ENCODE data around the gene DMRTC2. TPM values are rescaled to one million over a fixed set of nuclear protein-coding genes. Genes with fewer than 3 reads are reported as not detected.

The DMRTC2 gene
- total RNA-seq, 1 experiment from 2014 or later: not detected

DNA sequence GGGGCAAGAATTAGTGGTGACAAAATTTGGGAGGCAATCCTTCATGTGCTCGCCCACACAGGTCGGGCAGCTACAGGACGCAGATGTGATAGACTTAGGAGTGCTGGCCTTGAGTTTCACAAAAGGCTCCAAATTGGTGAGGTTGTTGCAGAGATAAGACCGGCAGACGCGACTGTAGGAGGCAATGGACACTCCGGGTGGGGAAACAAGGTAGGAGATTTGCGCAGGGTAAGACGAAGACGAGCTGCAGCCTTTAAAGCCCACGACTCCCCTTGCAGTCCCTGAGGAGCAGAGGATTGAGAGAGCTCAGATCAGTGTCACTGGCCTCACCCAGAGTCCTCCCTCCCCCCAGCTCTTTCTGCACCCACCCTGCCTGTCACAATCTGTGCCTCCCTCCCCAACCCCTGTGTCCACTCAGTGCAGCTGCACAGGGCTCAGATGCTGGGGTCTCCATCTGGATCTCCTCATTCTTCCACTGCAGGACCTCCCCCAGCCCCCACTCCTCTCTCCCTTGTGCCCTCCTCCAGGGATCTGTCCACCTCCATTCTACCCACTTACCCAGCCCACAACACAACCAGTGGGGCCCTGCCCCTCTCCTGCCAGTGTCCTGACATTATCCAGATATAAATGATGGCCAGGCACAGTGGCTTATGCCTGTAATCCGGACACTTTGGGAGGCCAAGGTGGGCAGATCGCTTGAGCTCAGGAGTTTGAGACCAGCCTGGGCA, 6.7 kb upstream of the DMRTC2 start:
- H3K9me3 ChIP-seq: no peaks in the 10 kb centered on the region; the same call in 1 of the 2 replicates
- peaks cover 67% of the 10 kb centered on the region for H3K27me3 ChIP-seq
- DNase-seq: no peak
- H3K36me3 ChIP-seq: no peaks in the 10 kb centered on the region
- no peak overlapping the region for H3K4me3 ChIP-seq

GRCh38 chr19:41839211-41839610, 5.6 kb upstream of the DMRTC2 start:
- Histone ChIP-seq H3K9me3 (no peaks in the 10 kb centered on the region; the same call in 1 of the 2 replicates), H3K4me3 (no peak overlapping the region), H3K36me3 (no peaks in the 10 kb centered on the region), H3K27me3 (peaks cover 66% of the 10 kb centered on the region)
- no peak for DNase-seq

- Histone ChIP-seq H3K36me3 (no peaks in the 10 kb centered on the region), H3K9me3 (no peaks in the 10 kb centered on the region; the same call in 1 of the 2 replicates), H3K27me3 (peaks cover 35% of the 10 kb centered on the region), H3K4me3 (no peak overlapping the region)
- DNase-seq: no peak
These were observed 1.5 kb upstream of the DMRTC2 start for GRCh38 chr19:41843371-41843770.

- H3K36me3 ChIP-seq: no peaks in the 10 kb centered on the region
- H3K27me3 ChIP-seq: peaks cover 25% of the 10 kb centered on the region
- DNase-seq: no peak
- H3K4me3 ChIP-seq: no peak within 1 kb of the TSS
- H3K9me3 ChIP-seq: no peaks in the 10 kb centered on the region; the same call in 1 of the 2 replicates
These were observed 241 bp upstream of the DMRTC2 start, which contains the start of gene LYPD4 for GRCh38 chr19:41844601-41845000. Gene LYPD4 (minus strand): TSS chr19:41844683. CDS start chr19:41839285, 5,398 bp downstream.

DNA sequence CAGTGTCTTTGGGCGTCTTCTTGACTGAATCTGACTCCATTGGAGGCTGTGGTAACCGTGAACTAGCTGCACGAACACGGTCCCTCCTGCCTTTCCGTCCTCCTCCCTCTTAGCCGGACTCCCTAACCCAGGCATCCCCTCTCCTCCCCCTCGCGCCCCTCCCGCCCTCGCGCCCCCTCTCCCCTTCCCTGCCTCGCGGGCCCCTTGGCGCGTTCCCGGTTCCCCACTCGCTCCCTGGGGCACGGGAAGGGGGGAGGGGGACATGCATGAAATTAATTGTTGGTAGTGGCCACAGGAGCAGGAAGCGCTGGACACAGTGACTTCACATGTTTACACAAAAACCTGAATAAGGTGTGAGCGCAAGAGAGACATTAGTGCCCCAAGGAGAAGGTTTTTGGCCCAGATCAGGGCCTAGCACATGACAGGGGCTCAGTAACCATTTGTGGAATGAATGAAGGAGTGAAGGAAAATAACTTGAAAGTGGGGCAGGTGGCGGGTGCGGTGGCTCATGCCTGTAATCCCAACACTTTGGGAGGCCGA, 279 bp downstream of the DMRTC2 start:
- Histone ChIP-seq H3K9me3 (no peaks in the 10 kb centered on the region; the same call in 1 of the 2 replicates), H3K4me3 (no peak overlapping the region), H3K27me3 (peaks cover 21% of the 10 kb centered on the region), H3K36me3 (no peaks in the 10 kb centered on the region)
- no peak for DNase-seq

GRCh38 chr19:41847351-41848105, 2.7 kb downstream of the DMRTC2 start:
- H3K4me3 ChIP-seq: no peak overlapping the region
- H3K9me3 ChIP-seq: no peaks in the 10 kb centered on the region
- DNase-seq: no peak
- H3K36me3 ChIP-seq: no peaks in the 10 kb centered on the region
- peaks cover 24% of the 10 kb centered on the region for H3K27me3 ChIP-seq

DNA sequence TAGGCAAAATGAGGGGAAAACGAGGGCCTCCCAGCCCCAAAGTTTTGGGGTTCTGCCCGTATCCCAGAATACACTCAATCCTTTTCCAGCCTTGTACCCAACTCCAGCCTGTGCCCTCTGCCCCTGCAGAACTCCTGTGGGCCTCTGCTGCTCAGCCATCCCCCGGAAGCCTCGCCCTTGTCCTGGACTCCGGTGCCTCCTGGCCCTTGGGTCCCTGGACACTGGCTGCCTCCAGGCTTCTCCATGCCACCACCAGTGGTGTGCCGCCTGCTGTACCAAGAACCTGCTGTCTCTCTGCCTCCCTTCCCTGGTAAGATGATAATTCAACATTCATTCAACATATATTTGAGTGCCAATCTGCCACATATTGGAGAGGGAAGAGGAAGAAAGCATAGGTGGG, 3.8 kb downstream of the DMRTC2 start:
- DNase-seq: no peak
- Histone ChIP-seq H3K36me3 (no peaks in the 10 kb centered on the region), H3K9me3 (no peaks in the 10 kb centered on the region), H3K4me3 (no peak overlapping the region), H3K27me3 (peaks cover 34% of the 10 kb centered on the region)

GRCh38 chr19:41849067-41849466, 4.2 kb downstream of the DMRTC2 start:
- Histone ChIP-seq H3K4me3 (no peak overlapping the region), H3K36me3 (no peaks in the 10 kb centered on the region), H3K9me3 (no peaks in the 10 kb centered on the region), H3K27me3 (peaks cover 37% of the 10 kb centered on the region)
- no peak for DNase-seq

- Histone ChIP-seq H3K9me3 (no peaks in the 10 kb centered on the region), H3K36me3 (no peaks in the 10 kb centered on the region), H3K4me3 (no peak overlapping the region), H3K27me3 (peaks cover 48% of the 10 kb centered on the region)
- DNase-seq: no peak
These were observed 5.5 kb downstream of the DMRTC2 start for GRCh38 chr19:41850381-41850780.

GRCh38 chr19:41851456-41851855, 6.6 kb downstream of the DMRTC2 start:
- no peaks in the 10 kb centered on the region for H3K36me3 ChIP-seq
- H3K4me3 ChIP-seq: no peak overlapping the region
- peaks cover 45% of the 10 kb centered on the region for H3K27me3 ChIP-seq
- no peak for DNase-seq
- H3K9me3 ChIP-seq: no peaks in the 10 kb centered on the region

GRCh38 chr19:41853344-41853743, 8.5 kb downstream of the DMRTC2 start:
- DNase-seq: no peak
- H3K4me3 ChIP-seq: no peak overlapping the region
- peaks cover 44% of the 10 kb centered on the region for H3K27me3 ChIP-seq
- H3K36me3 ChIP-seq: no peaks in the 10 kb centered on the region
- H3K9me3 ChIP-seq: no peaks in the 10 kb centered on the region

GRCh38 chr19:41853768-41854167, 8.9 kb downstream of the DMRTC2 start:
- peaks cover 44% of the 10 kb centered on the region for H3K27me3 ChIP-seq
- H3K36me3 ChIP-seq: no peaks in the 10 kb centered on the region
- DNase-seq: no peak
- H3K4me3 ChIP-seq: no peak overlapping the region
- no peaks in the 10 kb centered on the region for H3K9me3 ChIP-seq

DNA sequence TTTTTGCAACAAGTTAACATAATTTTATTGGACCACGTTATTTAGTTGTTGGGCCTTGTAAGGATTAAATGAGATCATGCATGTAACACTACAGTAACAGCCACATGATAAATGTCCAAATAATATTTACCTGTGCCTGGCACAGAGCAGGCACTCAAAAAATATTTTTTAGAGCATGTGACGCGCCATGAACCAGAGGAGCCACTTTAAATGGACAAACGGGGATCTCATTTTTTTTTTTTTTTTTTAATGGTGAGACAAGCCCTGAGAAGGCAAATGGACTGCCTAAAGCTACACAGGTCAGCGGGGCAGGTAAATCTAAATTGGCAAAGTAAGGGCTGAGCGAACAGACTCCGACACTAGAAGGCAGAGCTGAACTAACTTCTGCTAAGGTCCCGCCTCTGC, 14.4 kb downstream of the DMRTC2 start:
- no peak for DNase-seq
- no peaks in the 10 kb centered on the region for H3K9me3 ChIP-seq
- H3K36me3 ChIP-seq: peaks cover 40% of the 10 kb centered on the region
- H3K4me3 ChIP-seq: peak overlapping the region; percentile 100
- H3K27me3 ChIP-seq: peaks cover 14% of the 10 kb centered on the region

GRCh38 chr19:41859618-41860418, 15.0 kb downstream of the DMRTC2 start, which contains the start of gene RPS19:
Gene RPS19 (plus strand): TSS chr19:41860255. CDS start chr19:41860775, 520 bp downstream.
- H3K4me3 ChIP-seq: peak within 1 kb of the TSS; percentile 100
- H3K27me3 ChIP-seq: peaks cover 8% of the 10 kb centered on the region
- no peaks in the 10 kb centered on the region for H3K9me3 ChIP-seq
- peak; percentile 97 for DNase-seq
- peaks cover 46% of the 10 kb centered on the region for H3K36me3 ChIP-seq

- Histone ChIP-seq H3K9me3 (no peaks in the 10 kb centered on the region), H3K27me3 (peaks cover 4% of the 10 kb centered on the region; the same call in 1 of the 2 replicates), H3K36me3 (peaks cover 53% of the 10 kb centered on the region), H3K4me3 (peak overlapping the region; percentile 100)
- DNase-seq: no peak
These were observed 15.7 kb downstream of the DMRTC2 start for GRCh38 chr19:41860419-41861115.
